GM23338 (cell line): ENCODE results near the gene RPL12. TPM values are rescaled to one million over a fixed set of nuclear protein-coding genes. Genes with fewer than 3 reads are reported as not detected.

Experiments
- ATAC-seq: fragments of 200-7000 bp; cut with Tn5 transposase; 3 replicates; pipeline ENCODE4 v1.9.1; 2020
- DNase-seq: peaks from one replicate; pipeline ENCODE4 v3.0.0-alpha.2; 2015; ENCODE audit warnings: low spot score
- H2AFZ ChIP-seq: fragments of 200-600 bp; sonication (generic); 2 replicates; pipeline ENCODE4 v1.8.0; 2016; ENCODE audit warnings: antibody characterized with exemption, mild to moderate bottlenecking, moderate library complexity
- H3F3A ChIP-seq: fragments of 200-600 bp; sonication (generic); replicated peaks from 2 replicates; pipeline ENCODE4 v1.8.0; 2017; ENCODE audit warnings: antibody characterized with exemption, mixed run types, low read depth
- H3K27ac ChIP-seq: fragments of 200-600 bp; sonication (generic); 2 replicates; pipeline ENCODE4 v1.6.1; 2016; ENCODE audit warnings: low read depth
- H3K27me3 ChIP-seq: fragments of 200-600 bp; sonication (generic); 2 replicates; pipeline ENCODE4 v1.8.0; 2016; ENCODE audit warnings: mild to moderate bottlenecking, mixed run types, moderate library complexity; ENCODE audit not compliant: insufficient read depth
- H3K36me3 ChIP-seq: fragments of 200-600 bp; sonication (generic); 2 replicates; pipeline ENCODE4 v1.8.0; 2016; ENCODE audit warnings: mild to moderate bottlenecking; ENCODE audit not compliant: insufficient read depth
- H3K4me1 ChIP-seq: fragments of 200-600 bp; sonication (generic); 2 replicates; pipeline ENCODE4 v1.8.0; 2016; ENCODE audit warnings: mild to moderate bottlenecking, moderate library complexity; ENCODE audit not compliant: insufficient read depth
- H3K4me2 ChIP-seq: fragments of 200-600 bp; sonication (generic); 2 replicates; pipeline ENCODE4 v1.7.1; 2017; ENCODE audit warnings: mixed run types
- H3K4me3 ChIP-seq: fragments of 200-600 bp; sonication (generic); 2 replicates; pipeline ENCODE4 v1.6.1; 2016; ENCODE audit warnings: mixed run types
- H3K79me2 ChIP-seq: fragments of 200-600 bp; sonication (generic); replicated peaks from 2 replicates; pipeline ENCODE4 v1.8.0; 2017; ENCODE audit warnings: mild to moderate bottlenecking; ENCODE audit not compliant: insufficient read depth
- H3K9me2 ChIP-seq: fragments of 200-600 bp; sonication (generic); 2 replicates; pipeline ENCODE4 v1.8.0; 2017; ENCODE audit not compliant: insufficient read depth
- H4K20me1 ChIP-seq: fragments of 200-600 bp; sonication (generic); replicated peaks from 2 replicates; pipeline ENCODE4 v1.8.0; 2017; ENCODE audit warnings: mild to moderate bottlenecking; ENCODE audit not compliant: insufficient read depth
- H3K27ac Mint-ChIP-seq: 2 replicates; pipeline ENCODE4 v1.8.0; 2020; ENCODE audit warnings: inconsistent platforms, mild to moderate bottlenecking, moderate library complexity, mixed read lengths
- H3K27me3 Mint-ChIP-seq: 3 replicates; pipeline ENCODE4 v1.8.0; 2022; ENCODE audit warnings: low read depth, mild to moderate bottlenecking, moderate library complexity, mixed read lengths, inconsistent platforms; ENCODE audit not compliant: insufficient read depth, poor library complexity
- H3K36me3 Mint-ChIP-seq: 3 replicates; pipeline ENCODE4 v1.8.0; 2021; ENCODE audit warnings: low read depth, mild to moderate bottlenecking, inconsistent platforms, moderate library complexity, mixed read lengths
- H3K4me1 Mint-ChIP-seq: 3 replicates; pipeline ENCODE4 v1.8.0; 2020; ENCODE audit warnings: mild to moderate bottlenecking, inconsistent platforms, mixed read lengths
- H3K4me3 Mint-ChIP-seq: 3 replicates; pipeline ENCODE4 v1.8.0; 2021; ENCODE audit warnings: moderate library complexity, mild to moderate bottlenecking, inconsistent platforms, mixed read lengths
- H3K9me3 Mint-ChIP-seq: 3 replicates; pipeline ENCODE4 v1.8.0; 2020; ENCODE audit warnings: moderate library complexity, mild to moderate bottlenecking, inconsistent platforms, mixed read lengths
- CREB1 ChIP-seq: fragments of 250-450 bp; sonication (Bioruptor Pico); IDR thresholded peaks from 2 replicates; pipeline ENCODE4 v1.5.0; 2020; ENCODE audit warnings: low read depth, mild to moderate bottlenecking, moderate library complexity
- EZH2 ChIP-seq: fragments of 200-600 bp; sonication (generic); IDR thresholded peaks from one replicate; pipeline ENCODE4 v1.8.0; 2017; ENCODE audit warnings: antibody characterized with exemption, mild to moderate bottlenecking, low read depth; ENCODE audit not compliant: unreplicated experiment
- EZH2phosphoT487 ChIP-seq: fragments of 200-600 bp; sonication (generic); IDR thresholded peaks from one replicate; pipeline ENCODE4 v1.8.1; 2018; ENCODE audit warnings: antibody characterized with exemption; ENCODE audit not compliant: unreplicated experiment
- JUNB ChIP-seq: IDR thresholded peaks from one replicate; pipeline ENCODE4 v1.6.1; 2016; ENCODE audit warnings: antibody characterized with exemption; ENCODE audit not compliant: unreplicated experiment
- NANOG ChIP-seq: IDR thresholded peaks from 2 replicates; pipeline ENCODE4 v1.6.1; 2016; ENCODE audit warnings: antibody characterized with exemption, borderline replicate concordance
- POLR2AphosphoS5 ChIP-seq: IDR thresholded peaks from 2 replicates; pipeline ENCODE4 v1.6.1; 2016; ENCODE audit warnings: antibody characterized with exemption, low read depth
- STAT1 ChIP-seq: IDR thresholded peaks from one replicate; pipeline ENCODE4 v1.6.1; 2016; ENCODE audit warnings: antibody characterized with exemption; ENCODE audit not compliant: unreplicated experiment
- ZNF114 ChIP-seq: fragments of 250-450 bp; sonication (Bioruptor Pico); IDR thresholded peaks from 2 replicates; pipeline ENCODE4 v1.5.0; 2020; ENCODE audit warnings: mild to moderate bottlenecking, moderate library complexity
- ZNF331 ChIP-seq: fragments of 250-450 bp; sonication (Bioruptor Pico); IDR thresholded peaks from 2 replicates; pipeline ENCODE4 v1.5.0; 2020; ENCODE audit warnings: low read depth, mild to moderate bottlenecking, moderate library complexity
- polyA plus RNA-seq: library from polyadenylated mRNA; unstranded; fragments of >200 nt; fragmentation: Nextera tagmentation; extraction: Ambion mirVana; gene quantifications from 2 replicates; pipeline ENCODE4 v1.2.1, GENCODE V29; 2016
- total RNA-seq: library from RNA; depleted of rRNA; stranded (reverse); fragments of >200 nt; shearing (Covaris generic); gene quantifications from 2 replicates; pipeline ENCODE4 v1.2.3, GENCODE V29; 2014
- TF ChIP-seq, protein P1 (sequence below): IDR thresholded peaks from 2 replicates; pipeline ENCODE4 v1.6.1; 2016; ENCODE audit warnings: antibody characterized with exemption
- TF ChIP-seq, protein P2 (sequence below): fragments of 250-450 bp; sonication (Bioruptor Pico); IDR thresholded peaks from 2 replicates; pipeline ENCODE4 v1.5.0; 2020; ENCODE audit warnings: mild to moderate bottlenecking, moderate library complexity
- TF ChIP-seq, protein P3 (sequence below): IDR thresholded peaks from one replicate; pipeline ENCODE4 v1.6.1; 2018; ENCODE audit warnings: antibody characterized with exemption; ENCODE audit not compliant: unreplicated experiment
- TF ChIP-seq, protein P4 (sequence below), 2 experiments: fragments of 200-600 bp in 1 of 2; sonication (generic) in 1 of 2; conservative IDR thresholded peaks; 2 replicates each; pipeline versions ENCODE4 v1.5.1 to v1.6.1; 2016 to 2017; ENCODE audit warnings: antibody characterized with exemption in 2 of 2, low read depth in 2 of 2, mild to moderate bottlenecking in 2 of 2, moderate library complexity in 1 of 2

Gene RPL12
- total and polyA plus RNA-seq, 2 experiments from 2014 or later = 2,121 to 2,596 TPM

DNA sequence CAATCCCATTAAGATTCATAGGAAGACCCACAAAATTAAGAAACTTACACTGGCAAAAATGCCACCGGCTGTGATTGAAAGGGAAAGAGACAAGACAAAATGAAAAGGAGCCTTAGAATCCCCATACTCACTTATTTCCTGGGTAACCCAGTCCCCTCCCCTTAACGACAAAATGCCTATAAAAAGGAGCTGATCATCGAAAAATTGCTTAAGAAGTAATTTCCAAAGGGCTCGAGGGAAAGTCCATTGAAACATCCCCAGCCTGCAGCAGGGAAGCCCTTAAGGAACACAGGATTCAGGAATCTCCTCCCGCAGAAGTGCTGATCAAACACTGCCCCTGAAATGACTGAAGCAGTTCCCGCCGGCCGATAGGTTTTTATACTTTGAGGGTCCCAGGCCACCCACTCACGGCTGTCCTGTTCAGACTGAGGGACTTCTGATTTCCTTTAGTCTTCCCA, 27.7 kb downstream of the RPL12 start:
- no peaks in the 10 kb centered on the region for H3K36me3 ChIP-seq
- H3K4me2 ChIP-seq = peak overlapping the region; percentile 100
- DNase-seq (no peak), ATAC-seq (peak; percentile 32)
- H2AFZ ChIP-seq = peak overlapping the region; percentile 95
- H3K4me1 ChIP-seq = peaks cover 12% of the 10 kb centered on the region
- H3K4me3 ChIP-seq = peak overlapping the region; percentile 95
- H3K4me1 Mint-ChIP-seq = peaks cover 26% of the 10 kb centered on the region
- no peak for TF ChIP-seq EZH2
- TF ChIP-seq, protein P1, sequence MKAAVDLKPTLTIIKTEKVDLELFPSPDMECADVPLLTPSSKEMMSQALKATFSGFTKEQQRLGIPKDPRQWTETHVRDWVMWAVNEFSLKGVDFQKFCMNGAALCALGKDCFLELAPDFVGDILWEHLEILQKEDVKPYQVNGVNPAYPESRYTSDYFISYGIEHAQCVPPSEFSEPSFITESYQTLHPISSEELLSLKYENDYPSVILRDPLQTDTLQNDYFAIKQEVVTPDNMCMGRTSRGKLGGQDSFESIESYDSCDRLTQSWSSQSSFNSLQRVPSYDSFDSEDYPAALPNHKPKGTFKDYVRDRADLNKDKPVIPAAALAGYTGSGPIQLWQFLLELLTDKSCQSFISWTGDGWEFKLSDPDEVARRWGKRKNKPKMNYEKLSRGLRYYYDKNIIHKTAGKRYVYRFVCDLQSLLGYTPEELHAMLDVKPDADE = no peak
- TF ChIP-seq ZNF331 (CRISPR knock-in tag) = no peak
- no peak for TF ChIP-seq EZH2phosphoT487
- TF ChIP-seq POLR2AphosphoS5 = no peak
- TF ChIP-seq NANOG = no peak
- TF ChIP-seq ZNF114 (CRISPR knock-in tag) = no peak
- TF ChIP-seq, protein P2, sequence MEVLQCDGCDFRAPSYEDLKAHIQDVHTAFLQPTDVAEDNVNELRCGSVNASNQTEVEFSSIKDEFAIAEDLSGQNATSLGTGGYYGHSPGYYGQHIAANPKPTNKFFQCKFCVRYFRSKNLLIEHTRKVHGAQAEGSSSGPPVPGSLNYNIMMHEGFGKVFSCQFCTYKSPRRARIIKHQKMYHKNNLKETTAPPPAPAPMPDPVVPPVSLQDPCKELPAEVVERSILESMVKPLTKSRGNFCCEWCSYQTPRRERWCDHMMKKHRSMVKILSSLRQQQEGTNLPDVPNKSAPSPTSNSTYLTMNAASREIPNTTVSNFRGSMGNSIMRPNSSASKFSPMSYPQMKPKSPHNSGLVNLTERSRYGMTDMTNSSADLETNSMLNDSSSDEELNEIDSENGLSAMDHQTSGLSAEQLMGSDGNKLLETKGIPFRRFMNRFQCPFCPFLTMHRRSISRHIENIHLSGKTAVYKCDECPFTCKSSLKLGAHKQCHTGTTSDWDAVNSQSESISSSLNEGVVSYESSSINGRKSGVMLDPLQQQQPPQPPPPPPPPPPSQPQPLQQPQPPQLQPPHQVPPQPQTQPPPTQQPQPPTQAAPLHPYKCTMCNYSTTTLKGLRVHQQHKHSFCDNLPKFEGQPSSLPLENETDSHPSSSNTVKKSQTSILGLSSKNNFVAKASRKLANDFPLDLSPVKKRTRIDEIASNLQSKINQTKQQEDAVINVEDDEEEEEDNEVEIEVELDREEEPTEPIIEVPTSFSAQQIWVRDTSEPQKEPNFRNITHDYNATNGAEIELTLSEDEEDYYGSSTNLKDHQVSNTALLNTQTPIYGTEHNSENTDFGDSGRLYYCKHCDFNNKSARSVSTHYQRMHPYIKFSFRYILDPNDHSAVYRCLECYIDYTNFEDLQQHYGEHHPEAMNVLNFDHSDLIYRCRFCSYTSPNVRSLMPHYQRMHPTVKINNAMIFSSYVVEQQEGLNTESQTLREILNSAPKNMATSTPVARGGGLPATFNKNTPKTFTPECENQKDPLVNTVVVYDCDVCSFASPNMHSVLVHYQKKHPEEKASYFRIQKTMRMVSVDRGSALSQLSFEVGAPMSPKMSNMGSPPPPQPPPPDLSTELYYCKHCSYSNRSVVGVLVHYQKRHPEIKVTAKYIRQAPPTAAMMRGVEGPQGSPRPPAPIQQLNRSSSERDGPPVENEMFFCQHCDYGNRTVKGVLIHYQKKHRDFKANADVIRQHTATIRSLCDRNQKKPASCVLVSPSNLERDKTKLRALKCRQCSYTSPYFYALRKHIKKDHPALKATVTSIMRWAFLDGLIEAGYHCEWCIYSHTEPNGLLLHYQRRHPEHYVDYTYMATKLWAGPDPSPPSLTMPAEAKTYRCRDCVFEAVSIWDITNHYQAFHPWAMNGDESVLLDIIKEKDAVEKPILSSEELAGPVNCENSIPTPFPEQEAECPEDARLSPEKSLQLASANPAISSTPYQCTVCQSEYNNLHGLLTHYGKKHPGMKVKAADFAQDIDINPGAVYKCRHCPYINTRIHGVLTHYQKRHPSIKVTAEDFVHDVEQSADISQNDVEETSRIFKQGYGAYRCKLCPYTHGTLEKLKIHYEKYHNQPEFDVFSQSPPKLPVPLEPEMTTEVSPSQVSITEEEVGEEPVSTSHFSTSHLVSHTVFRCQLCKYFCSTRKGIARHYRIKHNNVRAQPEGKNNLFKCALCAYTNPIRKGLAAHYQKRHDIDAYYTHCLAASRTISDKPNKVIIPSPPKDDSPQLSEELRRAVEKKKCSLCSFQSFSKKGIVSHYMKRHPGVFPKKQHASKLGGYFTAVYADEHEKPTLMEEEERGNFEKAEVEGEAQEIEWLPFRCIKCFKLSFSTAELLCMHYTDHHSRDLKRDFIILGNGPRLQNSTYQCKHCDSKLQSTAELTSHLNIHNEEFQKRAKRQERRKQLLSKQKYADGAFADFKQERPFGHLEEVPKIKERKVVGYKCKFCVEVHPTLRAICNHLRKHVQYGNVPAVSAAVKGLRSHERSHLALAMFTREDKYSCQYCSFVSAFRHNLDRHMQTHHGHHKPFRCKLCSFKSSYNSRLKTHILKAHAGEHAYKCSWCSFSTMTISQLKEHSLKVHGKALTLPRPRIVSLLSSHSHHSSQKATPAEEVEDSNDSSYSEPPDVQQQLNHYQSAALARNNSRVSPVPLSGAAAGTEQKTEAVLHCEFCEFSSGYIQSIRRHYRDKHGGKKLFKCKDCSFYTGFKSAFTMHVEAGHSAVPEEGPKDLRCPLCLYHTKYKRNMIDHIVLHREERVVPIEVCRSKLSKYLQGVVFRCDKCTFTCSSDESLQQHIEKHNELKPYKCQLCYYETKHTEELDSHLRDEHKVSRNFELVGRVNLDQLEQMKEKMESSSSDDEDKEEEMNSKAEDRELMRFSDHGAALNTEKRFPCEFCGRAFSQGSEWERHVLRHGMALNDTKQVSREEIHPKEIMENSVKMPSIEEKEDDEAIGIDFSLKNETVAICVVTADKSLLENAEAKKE = no peak
- TF ChIP-seq, protein P3, sequence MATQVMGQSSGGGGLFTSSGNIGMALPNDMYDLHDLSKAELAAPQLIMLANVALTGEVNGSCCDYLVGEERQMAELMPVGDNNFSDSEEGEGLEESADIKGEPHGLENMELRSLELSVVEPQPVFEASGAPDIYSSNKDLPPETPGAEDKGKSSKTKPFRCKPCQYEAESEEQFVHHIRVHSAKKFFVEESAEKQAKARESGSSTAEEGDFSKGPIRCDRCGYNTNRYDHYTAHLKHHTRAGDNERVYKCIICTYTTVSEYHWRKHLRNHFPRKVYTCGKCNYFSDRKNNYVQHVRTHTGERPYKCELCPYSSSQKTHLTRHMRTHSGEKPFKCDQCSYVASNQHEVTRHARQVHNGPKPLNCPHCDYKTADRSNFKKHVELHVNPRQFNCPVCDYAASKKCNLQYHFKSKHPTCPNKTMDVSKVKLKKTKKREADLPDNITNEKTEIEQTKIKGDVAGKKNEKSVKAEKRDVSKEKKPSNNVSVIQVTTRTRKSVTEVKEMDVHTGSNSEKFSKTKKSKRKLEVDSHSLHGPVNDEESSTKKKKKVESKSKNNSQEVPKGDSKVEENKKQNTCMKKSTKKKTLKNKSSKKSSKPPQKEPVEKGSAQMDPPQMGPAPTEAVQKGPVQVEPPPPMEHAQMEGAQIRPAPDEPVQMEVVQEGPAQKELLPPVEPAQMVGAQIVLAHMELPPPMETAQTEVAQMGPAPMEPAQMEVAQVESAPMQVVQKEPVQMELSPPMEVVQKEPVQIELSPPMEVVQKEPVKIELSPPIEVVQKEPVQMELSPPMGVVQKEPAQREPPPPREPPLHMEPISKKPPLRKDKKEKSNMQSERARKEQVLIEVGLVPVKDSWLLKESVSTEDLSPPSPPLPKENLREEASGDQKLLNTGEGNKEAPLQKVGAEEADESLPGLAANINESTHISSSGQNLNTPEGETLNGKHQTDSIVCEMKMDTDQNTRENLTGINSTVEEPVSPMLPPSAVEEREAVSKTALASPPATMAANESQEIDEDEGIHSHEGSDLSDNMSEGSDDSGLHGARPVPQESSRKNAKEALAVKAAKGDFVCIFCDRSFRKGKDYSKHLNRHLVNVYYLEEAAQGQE = no peak
- TF ChIP-seq JUNB = no peak
- TF ChIP-seq STAT1 = no peak
- TF ChIP-seq, protein P4, sequence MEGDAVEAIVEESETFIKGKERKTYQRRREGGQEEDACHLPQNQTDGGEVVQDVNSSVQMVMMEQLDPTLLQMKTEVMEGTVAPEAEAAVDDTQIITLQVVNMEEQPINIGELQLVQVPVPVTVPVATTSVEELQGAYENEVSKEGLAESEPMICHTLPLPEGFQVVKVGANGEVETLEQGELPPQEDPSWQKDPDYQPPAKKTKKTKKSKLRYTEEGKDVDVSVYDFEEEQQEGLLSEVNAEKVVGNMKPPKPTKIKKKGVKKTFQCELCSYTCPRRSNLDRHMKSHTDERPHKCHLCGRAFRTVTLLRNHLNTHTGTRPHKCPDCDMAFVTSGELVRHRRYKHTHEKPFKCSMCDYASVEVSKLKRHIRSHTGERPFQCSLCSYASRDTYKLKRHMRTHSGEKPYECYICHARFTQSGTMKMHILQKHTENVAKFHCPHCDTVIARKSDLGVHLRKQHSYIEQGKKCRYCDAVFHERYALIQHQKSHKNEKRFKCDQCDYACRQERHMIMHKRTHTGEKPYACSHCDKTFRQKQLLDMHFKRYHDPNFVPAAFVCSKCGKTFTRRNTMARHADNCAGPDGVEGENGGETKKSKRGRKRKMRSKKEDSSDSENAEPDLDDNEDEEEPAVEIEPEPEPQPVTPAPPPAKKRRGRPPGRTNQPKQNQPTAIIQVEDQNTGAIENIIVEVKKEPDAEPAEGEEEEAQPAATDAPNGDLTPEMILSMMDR (conservative IDR thresholded peaks at IDR 0.05; ENCODE audit: low read depth in 2 of 2) = no peak
- no peak for TF ChIP-seq CREB1 (CRISPR knock-in tag)
- H3K79me2 ChIP-seq = peaks cover 40% of the 10 kb centered on the region
- peaks cover 5% of the 10 kb centered on the region; the same call in 2 of the 3 replicates for H3K36me3 Mint-ChIP-seq
- peak overlapping the region; percentile 61 for H3K27ac ChIP-seq
- H3K27ac Mint-ChIP-seq = peak overlapping the region; percentile 100
- H3K4me3 Mint-ChIP-seq = peak overlapping the region; percentile 99
- no peaks in the 10 kb centered on the region for H3K9me3 Mint-ChIP-seq
- peaks cover 11% of the 10 kb centered on the region for H3K27me3 Mint-ChIP-seq
- no peaks in the 10 kb centered on the region for H3K9me2 ChIP-seq
- H3F3A ChIP-seq = 0 out of 2 replicates have a peak, but pooled peaks cover 6% of the 10 kb centered on the region
- no peaks in the 10 kb centered on the region for H3K27me3 ChIP-seq
- H4K20me1 ChIP-seq = no peaks in the 10 kb centered on the region; the same call in none of the 2 replicates
